ENCODE results near the gene CASP10. TPM values are rescaled to one million over a fixed set of nuclear protein-coding genes. Genes with fewer than 3 reads are reported as not detected.

CASP10 gene
- total and polyA plus RNA-seq, 2 of the 13 experiments (the other 11 are each of a cell fraction or from before 2014, with no cell fraction given), result 22.2 to 23.8 TPM

DNA sequence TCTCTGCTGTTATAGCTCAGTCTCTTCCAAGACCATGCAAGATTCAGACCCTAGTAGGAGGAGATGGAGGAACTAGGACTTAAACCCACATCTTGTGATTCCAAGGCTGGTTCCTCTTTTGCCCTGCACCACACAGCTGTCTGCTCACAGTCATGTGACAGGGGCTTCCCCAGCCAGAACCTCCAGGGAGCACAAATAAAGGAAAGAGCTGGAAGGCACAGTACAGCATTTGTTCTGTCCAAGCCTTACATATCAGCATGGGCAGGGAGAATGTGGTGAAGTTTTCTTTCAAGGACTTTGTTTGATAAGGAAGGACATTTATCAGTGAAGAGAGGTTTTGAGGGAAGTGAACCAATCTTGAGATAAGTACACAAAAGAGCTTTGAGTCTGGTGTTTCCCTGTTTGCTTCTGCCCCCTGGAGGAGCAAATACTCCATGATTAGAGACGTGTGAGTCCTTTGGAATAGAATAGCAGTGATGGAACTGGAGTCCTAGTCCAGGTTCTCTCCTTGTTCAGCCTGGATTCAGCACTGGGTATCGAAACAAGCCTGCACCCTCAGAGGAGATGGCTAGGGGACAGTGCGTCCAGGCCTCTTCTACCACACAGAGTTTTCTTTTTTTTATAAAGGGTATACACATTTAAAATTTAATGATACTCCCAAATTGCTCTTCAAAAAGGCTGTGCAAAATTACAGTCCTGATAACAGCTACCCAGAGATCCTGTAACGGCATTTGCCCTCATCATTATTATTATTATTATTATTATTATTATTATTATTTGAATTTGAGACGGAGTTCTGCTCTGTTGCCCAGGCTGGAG lies 24.6 kb upstream of the CASP10 start (continued):
- TF ChIP-seq, protein P1, sequence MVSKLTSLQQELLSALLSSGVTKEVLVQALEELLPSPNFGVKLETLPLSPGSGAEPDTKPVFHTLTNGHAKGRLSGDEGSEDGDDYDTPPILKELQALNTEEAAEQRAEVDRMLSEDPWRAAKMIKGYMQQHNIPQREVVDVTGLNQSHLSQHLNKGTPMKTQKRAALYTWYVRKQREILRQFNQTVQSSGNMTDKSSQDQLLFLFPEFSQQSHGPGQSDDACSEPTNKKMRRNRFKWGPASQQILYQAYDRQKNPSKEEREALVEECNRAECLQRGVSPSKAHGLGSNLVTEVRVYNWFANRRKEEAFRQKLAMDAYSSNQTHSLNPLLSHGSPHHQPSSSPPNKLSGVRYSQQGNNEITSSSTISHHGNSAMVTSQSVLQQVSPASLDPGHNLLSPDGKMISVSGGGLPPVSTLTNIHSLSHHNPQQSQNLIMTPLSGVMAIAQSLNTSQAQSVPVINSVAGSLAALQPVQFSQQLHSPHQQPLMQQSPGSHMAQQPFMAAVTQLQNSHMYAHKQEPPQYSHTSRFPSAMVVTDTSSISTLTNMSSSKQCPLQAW (CRISPR knock-in tag; IDR thresholded peaks at IDR 0.05), result peak; percentile 56
- TF ChIP-seq FOXA1 (IDR thresholded peaks at IDR 0.05) (no peak), FOXA1 (CRISPR knock-in tag; IDR thresholded peaks at IDR 0.05) (peak; percentile 75), GTF3A (CRISPR knock-in tag; conservative IDR thresholded peaks at IDR 0.05) (0 out of 2 replicates have a peak, but pooled peaks have one; percentile 37), NFYC (CRISPR knock-in tag; IDR thresholded peaks at IDR 0.05) (peak; percentile 46; the same call in 1 of the 2 replicates), ZNF205 (CRISPR knock-in tag; IDR thresholded peaks at IDR 0.05) (peak; percentile 79), KLF16 (CRISPR knock-in tag; IDR thresholded peaks at IDR 0.05) (peak in 1 of 2 experiments; percentile 82; a peak in 1 of 4 replicates), ZNF776 (CRISPR knock-in tag; IDR thresholded peaks at IDR 0.05) (0 out of 2 replicates have a peak, but pooled peaks have one; percentile 29)
- TF ChIP-seq, protein P2, sequence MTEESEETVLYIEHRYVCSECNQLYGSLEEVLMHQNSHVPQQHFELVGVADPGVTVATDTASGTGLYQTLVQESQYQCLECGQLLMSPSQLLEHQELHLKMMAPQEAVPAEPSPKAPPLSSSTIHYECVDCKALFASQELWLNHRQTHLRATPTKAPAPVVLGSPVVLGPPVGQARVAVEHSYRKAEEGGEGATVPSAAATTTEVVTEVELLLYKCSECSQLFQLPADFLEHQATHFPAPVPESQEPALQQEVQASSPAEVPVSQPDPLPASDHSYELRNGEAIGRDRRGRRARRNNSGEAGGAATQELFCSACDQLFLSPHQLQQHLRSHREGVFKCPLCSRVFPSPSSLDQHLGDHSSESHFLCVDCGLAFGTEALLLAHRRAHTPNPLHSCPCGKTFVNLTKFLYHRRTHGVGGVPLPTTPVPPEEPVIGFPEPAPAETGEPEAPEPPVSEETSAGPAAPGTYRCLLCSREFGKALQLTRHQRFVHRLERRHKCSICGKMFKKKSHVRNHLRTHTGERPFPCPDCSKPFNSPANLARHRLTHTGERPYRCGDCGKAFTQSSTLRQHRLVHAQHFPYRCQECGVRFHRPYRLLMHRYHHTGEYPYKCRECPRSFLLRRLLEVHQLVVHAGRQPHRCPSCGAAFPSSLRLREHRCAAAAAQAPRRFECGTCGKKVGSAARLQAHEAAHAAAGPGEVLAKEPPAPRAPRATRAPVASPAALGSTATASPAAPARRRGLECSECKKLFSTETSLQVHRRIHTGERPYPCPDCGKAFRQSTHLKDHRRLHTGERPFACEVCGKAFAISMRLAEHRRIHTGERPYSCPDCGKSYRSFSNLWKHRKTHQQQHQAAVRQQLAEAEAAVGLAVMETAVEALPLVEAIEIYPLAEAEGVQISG (CRISPR knock-in tag; IDR thresholded peaks at IDR 0.05), result no peak
- TF ChIP-seq, protein P3, sequence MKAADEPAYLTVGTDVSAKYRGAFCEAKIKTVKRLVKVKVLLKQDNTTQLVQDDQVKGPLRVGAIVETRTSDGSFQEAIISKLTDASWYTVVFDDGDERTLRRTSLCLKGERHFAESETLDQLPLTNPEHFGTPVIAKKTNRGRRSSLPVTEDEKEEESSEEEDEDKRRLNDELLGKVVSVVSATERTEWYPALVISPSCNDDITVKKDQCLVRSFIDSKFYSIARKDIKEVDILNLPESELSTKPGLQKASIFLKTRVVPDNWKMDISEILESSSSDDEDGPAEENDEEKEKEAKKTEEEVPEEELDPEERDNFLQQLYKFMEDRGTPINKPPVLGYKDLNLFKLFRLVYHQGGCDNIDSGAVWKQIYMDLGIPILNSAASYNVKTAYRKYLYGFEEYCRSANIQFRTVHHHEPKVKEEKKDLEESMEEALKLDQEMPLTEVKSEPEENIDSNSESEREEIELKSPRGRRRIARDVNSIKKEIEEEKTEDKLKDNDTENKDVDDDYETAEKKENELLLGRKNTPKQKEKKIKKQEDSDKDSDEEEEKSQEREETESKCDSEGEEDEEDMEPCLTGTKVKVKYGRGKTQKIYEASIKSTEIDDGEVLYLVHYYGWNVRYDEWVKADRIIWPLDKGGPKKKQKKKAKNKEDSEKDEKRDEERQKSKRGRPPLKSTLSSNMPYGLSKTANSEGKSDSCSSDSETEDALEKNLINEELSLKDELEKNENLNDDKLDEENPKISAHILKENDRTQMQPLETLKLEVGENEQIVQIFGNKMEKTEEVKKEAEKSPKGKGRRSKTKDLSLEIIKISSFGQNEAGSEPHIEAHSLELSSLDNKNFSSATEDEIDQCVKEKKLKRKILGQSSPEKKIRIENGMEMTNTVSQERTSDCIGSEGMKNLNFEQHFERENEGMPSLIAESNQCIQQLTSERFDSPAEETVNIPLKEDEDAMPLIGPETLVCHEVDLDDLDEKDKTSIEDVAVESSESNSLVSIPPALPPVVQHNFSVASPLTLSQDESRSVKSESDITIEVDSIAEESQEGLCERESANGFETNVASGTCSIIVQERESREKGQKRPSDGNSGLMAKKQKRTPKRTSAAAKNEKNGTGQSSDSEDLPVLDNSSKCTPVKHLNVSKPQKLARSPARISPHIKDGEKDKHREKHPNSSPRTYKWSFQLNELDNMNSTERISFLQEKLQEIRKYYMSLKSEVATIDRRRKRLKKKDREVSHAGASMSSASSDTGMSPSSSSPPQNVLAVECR (CRISPR knock-in tag; IDR thresholded peaks at IDR 0.05; ENCODE audit: borderline replicate concordance), result peak; percentile 67; the same call in 1 of the 2 replicates
- TF ChIP-seq, protein P4, sequence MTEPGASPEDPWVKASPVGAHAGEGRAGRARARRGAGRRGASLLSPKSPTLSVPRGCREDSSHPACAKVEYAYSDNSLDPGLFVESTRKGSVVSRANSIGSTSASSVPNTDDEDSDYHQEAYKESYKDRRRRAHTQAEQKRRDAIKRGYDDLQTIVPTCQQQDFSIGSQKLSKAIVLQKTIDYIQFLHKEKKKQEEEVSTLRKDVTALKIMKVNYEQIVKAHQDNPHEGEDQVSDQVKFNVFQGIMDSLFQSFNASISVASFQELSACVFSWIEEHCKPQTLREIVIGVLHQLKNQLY (CRISPR knock-in tag; IDR thresholded peaks at IDR 0.05), result peak; percentile 61; the same call in 1 of the 2 replicates
- TF ChIP-seq, protein P5, sequence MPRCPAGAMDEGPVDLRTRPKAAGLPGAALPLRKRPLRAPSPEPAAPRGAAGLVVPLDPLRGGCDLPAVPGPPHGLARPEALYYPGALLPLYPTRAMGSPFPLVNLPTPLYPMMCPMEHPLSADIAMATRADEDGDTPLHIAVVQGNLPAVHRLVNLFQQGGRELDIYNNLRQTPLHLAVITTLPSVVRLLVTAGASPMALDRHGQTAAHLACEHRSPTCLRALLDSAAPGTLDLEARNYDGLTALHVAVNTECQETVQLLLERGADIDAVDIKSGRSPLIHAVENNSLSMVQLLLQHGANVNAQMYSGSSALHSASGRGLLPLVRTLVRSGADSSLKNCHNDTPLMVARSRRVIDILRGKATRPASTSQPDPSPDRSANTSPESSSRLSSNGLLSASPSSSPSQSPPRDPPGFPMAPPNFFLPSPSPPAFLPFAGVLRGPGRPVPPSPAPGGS (CRISPR knock-in tag; IDR thresholded peaks at IDR 0.05), result peak; percentile 56; the same call in 1 of the 2 replicates
- TF ChIP-seq, protein P6, sequence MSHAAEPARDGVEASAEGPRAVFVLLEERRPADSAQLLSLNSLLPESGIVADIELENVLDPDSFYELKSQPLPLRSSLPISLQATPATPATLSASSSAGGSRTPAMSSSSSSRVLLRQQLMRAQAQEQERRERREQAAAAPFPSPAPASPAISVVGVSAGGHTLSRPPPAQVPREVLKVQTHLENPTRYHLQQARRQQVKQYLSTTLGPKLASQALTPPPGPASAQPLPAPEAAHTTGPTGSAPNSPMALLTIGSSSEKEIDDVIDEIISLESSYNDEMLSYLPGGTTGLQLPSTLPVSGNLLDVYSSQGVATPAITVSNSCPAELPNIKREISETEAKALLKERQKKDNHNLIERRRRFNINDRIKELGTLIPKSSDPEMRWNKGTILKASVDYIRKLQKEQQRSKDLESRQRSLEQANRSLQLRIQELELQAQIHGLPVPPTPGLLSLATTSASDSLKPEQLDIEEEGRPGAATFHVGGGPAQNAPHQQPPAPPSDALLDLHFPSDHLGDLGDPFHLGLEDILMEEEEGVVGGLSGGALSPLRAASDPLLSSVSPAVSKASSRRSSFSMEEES (CRISPR knock-in tag; IDR thresholded peaks at IDR 0.05), result peak; percentile 93

Measured in HepG2 (cell line).